Measurements from ENCODE around the gene CDS1.
"Not testable (repeated sequence)": the region's sequence is repeated elsewhere in the genome, so short reads cannot be mapped to it uniquely, and the experiment has no call there.

Gene CDS1

DNA sequence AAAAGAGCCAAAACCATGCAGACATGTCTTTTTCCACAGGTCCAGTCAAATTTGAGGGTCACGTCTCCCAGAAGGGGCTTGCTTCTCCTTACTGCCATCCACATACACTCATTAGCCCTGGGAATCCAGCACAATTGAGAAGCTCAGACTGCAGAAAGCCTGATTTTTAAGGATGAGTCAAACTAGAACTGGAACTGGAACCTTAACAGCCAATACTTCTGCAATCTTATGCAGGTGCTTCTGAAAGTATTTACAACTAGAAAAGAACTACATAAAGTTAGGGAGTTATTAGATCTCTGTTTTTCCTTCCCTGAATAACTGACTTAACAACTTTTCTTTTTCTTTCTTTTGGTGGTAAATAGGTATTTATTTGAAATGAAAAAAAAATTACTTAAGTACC, 86.3 kb downstream of the CDS1 start:
- DNase-seq (ENCODE audit: low spot score) (no peak), FAIRE-seq (no peak)

DNA sequence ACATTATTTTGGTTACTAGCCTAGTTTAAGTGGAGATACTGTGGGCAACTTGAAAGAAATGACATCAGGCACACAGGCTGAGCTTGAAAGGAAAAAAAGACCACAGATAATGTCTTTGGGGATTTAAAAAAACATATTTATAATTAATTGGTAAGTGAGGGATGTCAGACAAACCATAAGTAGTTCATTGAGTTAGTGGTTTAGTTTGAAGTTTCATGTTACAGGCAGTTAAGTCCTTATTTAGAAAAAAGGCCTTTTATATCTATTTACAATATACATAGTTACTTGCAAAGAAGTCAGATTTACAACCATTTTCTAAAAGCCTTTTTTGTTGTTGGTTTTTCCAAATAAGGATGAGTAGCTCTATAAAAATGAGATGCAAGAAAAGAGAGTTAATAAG, 89.2 kb downstream of the CDS1 start:
- FAIRE-seq (no peak), DNase-seq (ENCODE audit: low spot score) (no peak)

DNA sequence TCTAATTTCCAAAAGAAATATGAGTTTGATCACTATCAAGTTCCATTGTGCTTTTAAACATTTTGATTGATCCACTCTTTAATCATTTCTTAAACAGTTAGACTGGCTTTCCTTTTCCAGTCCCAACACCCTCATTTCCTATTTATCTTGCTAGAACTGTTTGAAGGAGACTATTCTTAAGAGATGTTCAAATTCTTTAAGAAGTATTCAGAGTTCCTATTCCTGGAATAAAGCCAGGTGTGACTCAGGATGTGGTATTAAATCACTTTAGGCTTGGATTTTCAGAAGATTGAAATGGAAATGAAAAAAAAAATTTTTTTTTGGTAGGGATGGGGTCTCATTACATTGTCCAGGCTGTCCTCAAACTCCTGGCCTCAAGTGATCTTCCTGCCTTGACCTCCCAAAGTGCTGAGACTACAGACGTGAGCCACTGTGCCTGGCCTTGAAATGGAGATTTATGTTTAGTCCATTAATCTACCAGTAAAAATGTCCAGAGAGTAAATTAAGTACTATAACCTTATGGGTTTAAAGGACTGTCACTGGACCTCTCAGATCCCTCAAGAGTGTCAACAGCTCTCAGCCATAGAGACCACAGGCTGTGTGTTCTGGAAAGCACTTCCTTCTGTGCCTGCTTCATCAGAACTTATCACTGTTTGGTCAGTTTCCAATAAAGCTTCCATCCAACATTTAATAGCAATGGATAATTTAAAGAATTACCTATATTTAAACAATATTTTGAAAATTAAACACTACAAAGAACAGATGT, 90.7 kb downstream of the CDS1 start:
- DNase-seq (ENCODE audit: low spot score) (peak; percentile 50), FAIRE-seq (peak; percentile 50)

DNA sequence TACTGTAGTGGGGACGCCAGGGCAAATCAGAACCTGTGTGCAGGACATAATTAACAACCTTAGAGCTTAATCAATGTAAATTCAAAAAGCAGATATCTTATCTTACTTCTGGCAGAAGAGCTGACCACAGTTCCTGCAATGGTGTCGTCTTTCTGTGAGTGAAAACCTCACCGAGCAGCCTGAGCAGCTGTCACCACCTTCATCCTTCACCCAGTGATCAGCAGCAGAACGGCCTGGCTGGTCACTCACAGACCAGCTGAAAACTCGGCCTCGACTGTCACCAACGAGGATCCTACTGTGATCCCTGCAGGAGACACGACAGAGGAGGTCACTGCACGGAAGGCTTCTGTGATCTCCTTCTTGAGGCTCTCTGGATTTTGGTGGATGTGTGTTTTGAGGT, 94.2 kb downstream of the CDS1 start:
- no peak for DNase-seq (ENCODE audit: low spot score)
- no peak for FAIRE-seq

DNA sequence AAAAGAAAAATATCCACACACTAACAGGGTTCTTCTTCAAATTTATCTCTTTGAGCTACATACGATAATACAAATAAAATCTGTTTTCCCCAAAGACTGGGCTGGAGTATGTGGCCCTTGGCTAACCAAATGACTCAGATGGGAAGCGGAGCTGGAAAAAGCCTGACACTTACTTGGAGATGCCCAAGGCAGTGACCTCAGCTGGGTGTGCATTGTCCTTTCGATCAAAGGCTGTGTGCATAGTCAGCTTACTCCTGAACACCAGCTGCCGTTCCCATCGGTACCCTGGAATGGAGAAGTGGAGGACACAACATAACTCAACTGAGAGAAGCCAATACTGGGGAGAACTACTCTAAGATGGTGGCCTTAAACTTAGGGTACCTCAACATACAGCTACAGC, 95.1 kb downstream of the CDS1 start:
- DNase-seq (ENCODE audit: low spot score): no peak
- FAIRE-seq: no peak

DNA sequence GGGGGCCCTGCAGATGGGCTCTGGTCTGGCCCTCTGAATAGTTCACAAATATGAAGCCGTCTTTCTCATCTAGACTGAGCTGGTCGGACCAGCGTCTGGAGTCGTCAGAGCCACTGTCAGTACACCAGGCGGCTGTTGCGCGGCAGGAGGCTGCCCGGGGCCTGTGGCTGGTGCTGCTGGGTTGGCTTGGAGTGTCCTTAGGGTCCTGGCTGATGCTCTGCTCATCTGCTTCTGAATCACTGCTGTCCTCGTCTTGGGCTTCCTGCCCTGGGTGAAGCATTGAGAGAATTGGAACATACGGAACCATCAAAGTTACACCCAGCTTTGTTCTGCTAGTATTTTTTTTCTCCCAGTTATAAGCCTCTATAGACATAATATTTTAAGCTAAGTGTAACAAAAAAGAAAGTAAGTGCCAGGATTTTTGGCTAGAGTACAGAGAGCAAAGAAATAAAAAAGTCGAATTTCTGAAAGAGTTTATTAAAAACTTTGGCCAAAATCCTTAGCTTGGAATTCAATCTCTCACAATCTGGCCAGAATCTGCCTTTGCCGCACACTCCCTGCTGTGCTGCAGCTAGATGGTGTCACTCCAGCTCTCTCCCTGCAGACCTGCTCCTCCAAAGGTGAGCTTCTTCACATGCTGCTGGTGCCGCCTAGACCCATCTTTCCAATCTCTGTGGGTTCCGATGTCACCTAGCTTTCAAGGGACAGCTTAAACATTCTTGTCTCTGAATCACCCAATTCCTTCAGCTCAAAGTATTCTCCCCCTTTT, 96.2 kb downstream of the CDS1 start:
- DNase-seq (ENCODE audit: low spot score) (no peak), FAIRE-seq (no peak)

DNA sequence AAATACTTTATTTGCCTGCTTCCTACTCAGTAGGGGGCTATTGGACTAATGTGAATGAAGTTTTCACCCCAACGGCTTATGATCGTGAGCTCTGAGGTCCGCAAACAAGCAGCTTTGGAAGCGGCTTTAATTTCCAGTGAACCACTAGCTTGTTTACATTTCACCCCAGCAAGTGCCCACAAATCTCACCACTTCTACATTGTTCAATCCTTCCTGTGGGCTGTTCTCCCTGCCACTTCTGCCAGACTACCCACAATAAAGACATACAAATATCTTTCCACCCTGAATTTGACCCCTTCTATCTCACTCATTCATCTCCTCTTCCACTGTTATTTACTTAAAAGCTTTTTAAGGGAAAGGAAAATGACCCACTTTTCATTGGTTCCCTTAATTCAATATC, 98.0 kb downstream of the CDS1 start:
- no peak for DNase-seq (ENCODE audit: low spot score)

DNA sequence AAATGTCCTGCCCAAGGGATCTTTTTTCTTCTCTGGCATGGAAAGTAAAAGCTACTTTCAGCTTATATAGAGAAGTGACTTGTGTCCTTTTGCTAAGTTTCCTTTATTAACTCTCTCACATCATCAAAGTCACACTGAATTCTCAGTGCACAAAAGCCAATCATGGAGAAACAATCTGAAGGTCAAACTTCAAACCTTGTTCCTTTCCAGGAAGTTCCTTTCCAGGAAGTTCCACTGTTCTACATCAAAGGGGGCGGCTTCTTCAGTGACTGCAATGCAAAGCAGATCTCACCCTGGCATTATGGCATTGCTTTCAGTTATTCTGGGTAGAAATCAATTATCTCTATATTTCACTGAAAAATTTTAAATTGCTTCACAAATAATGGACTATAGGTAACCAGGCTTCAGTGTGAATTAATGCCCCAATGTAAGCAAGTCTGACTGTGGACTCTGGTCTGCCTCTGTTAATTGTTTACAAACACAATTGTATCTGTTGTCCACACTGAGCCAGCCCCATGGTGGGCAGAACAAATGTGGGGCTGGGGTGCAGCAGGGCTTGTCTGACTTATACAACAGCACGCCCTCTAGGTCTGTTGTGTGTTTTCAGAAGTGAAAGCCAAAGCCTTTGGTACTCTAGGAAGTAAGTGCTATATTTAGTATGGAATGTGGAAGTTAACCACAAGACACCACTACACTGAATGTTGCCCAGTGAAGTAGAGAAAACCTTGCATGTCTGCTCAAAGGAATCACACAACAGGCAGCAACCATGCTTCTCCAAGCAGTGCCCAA, 98.8 kb downstream of the CDS1 start:
- DNase-seq (ENCODE audit: low spot score) (peak; percentile 64), FAIRE-seq (peak; percentile 70)

More for the DNA sequence above, 98.0 kb downstream of the CDS1 start:
- no peak for FAIRE-seq

DNA sequence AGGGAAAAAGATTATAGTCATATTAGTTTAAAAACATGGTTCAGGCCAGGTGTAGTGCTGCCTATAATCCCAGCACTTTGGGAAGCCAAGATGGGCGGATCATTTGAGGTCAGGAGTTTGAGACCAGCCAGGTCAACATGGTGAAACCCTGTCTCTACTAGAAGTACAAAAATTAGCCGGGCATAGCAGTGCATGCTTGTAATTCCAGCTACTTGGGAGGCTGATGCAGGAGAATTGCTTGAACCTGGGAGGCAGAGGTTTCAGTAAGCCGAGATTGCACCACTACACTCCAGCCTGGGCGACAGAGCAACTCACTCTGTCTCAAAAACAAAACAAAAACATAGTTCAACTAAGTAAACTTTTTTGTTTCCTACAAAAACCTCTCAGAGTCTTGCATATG, 99.7 kb downstream of the CDS1 start:
- DNase-seq (ENCODE audit: low spot score); FAIRE-seq: not testable (repeated sequence)

DNA sequence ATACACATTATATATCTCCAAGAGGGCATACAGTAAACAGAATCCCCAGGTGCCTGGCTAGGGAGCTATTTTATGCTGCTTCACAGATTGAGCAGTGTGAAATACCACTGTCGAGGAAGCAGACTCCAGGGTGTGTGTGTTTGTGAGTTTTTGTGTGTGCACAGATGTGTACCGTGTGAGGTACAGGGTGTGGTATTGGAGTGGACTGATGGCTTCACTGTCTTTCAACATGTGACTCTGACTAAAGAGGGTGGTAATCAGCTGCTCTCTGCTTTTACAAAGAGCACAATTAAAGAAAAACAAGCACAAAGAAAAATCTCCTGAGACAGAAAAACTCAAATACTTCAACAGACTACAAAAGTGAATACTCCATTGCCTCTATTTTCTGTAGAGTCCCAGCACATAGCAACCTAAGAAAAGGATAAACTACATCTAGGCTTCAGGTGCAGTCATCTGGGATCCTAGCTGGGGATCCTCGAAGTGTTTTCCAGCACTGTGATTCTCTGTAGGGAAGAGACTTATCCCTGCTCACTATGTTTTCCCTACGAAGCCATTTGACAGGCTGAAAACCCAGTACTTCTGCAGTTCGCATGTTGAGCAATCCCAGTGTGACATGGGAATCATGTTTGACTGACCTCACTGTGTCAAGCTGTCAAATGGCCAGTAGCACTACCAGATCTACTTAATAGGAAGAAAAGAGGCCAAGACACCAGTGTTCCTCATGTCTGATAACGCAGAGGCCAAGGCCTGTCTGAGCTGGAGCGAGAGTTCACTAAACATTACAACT, 100.3 kb downstream of the CDS1 start:
- no peak for FAIRE-seq

DNA sequence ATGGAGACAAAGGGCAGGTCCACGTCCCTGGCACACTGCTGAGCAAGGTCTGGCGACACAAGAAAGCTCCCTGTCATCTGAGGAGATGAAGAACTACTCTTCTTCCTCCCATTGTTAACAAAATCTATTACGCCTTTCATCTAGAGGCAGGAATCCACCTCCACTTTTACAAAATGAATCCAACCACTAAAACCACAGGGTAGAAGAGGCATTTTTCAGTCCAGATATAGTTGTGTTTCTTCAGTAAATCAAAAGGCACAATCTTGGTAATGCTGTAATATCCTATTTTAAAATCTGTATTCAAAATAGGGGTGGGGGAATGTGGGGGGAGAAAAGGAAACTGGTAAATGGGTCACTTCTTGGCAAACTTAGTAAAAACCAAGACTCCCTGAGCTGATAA, 101.4 kb downstream of the CDS1 start:
- FAIRE-seq (no peak), DNase-seq (ENCODE audit: low spot score) (no peak)

More for the DNA sequence above, 100.3 kb downstream of the CDS1 start:
- no peak for DNase-seq (ENCODE audit: low spot score)

DNA sequence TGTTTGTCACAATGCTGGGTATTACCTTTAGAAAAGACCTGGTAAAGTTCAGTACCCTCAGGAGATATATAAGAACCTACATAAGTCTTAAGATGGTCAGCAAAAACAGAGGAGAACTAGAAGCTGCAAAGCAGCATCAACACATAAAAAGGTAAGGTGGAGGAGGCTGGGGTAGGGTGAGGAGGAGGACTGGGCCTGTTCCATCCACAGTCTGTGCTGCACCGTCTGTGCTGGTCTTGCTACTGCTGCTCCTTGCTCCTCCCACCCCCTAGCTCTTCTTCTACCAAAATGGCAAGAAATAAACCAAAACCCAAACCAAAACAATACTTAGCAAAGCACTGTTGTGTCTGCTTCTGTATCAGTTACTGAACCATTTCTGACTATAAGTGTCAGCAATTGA, 102.2 kb downstream of the CDS1 start:
- no peak for DNase-seq (ENCODE audit: low spot score)
- no peak for FAIRE-seq

DNA sequence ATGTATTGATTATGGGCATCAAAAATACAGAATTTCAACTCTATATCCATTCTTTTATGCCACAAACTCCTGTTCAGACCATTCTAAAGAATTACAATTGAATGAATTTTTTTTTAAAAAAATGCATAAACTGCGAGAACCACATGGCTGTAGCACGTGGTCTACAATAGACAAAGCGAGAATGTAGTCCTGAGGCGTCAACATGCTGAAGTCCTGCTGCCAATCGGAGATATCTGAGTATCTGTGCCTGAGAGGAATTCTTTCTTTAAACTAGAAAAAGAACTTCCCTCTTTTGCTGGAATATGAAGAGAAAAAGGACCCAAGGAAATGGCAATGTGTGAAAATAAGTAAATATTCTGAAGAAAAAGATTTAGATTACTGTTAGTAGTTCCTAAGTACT, 105.7 kb downstream of the CDS1 start:
- DNase-seq (ENCODE audit: low spot score): no peak
- FAIRE-seq: no peak

DNA sequence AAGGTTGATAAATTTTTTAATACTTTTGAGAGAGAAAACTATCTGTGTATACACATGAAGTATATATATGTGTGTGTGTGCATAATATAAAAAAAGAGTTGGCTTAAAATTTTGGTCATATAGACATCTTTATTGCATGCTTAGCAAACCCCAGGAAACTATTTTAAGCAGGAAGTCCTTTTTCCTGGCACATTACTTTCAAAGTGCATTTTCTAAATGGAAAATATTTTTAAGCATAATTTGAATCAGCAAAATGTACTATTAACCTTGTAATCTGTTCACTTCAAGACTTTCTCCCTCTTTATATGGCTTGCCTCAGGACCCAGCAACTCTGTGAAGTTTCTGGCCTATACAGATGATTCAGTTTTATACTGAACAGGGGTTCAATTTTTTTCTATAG, 106.3 kb downstream of the CDS1 start:
- FAIRE-seq (no peak), DNase-seq (ENCODE audit: low spot score) (no peak)

DNA sequence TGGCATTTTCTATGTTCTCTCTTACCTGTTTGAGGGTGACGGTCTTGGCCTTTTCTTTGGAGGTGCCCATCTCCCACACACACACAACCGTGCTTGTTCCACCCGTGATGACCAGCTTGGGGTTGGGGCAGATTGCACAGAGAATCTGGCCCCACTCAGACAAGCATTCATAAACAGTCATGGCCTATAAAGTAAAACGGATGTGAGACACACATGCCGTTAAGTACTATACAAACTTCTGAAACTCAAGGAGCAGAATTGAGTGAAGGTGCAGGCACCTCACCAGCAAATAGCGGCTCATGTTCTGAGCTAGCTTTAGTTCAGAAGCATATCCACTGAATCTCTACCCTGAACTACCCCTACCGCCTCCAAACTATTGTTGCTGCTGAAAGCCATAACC, 107.6 kb downstream of the CDS1 start:
- no peak for DNase-seq (ENCODE audit: low spot score)
- peak; percentile 40 for FAIRE-seq

DNA sequence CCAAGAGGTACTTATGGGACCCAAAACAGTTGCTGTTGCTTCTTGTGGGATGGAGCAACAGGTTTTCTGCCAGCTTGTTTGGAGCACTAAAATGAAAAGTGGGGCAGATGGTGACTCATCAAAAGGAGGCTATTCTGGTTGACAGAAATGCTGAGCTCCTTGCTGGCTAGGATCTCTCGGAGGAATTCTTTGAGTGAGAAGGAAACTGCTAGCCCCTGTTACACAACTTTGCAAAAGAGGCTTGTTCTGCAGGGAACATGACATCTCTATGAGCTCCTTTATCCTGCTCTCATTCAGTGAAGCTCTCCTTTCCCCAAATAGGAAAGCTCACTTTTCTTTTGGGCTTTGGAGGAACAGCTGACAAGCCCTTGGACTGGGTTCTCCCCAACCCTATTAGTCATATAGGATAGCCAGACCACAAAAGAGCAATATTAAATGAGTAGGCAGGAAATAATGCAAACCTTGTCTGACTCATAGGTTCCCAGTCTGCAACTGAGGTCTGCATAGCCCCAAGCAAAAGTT, 108.3 kb downstream of the CDS1 start:
- DNase-seq (ENCODE audit: low spot score) (peak; percentile 84), FAIRE-seq (peak; percentile 23)

DNA sequence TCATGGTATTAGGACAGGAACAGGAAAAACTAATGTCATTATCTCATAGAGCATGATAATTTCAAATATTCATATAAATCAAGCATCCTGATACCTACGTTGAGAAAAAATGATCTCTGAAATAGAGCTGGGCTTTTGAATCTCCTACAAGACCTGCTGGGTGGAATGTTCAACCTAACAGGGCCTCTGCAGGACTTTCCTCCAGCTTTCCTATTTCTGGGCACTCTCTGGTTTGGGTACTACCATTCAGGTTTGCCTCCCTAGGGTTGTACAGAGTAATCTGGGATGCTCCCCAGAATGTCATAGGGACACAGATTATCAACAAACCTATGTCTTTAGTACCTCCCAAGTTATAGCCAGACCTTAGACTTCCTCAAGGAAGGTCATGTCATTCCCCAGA, 108.9 kb downstream of the CDS1 start:
- FAIRE-seq (no peak), DNase-seq (ENCODE audit: low spot score) (peak; percentile 14)

DNA sequence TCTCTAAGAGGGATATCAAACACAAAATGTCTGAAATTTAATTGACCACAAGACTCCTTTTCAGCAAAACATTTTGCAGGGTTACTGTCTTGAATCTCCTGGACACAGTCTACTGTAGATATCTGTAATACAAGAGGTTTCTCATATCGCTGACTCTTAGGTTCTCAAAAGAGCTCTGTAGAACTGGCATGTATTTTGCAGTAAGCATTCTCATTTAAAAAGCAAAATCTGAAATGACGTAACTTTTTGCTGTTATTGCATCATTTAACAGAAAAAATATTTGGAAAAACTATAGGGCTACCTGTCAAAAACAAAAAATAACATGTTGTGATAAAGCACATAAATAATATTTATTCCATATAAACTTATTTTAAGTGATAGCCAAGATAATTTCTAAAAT, 114.2 kb downstream of the CDS1 start:
- no peak for FAIRE-seq
- no peak for DNase-seq (ENCODE audit: low spot score)

DNA sequence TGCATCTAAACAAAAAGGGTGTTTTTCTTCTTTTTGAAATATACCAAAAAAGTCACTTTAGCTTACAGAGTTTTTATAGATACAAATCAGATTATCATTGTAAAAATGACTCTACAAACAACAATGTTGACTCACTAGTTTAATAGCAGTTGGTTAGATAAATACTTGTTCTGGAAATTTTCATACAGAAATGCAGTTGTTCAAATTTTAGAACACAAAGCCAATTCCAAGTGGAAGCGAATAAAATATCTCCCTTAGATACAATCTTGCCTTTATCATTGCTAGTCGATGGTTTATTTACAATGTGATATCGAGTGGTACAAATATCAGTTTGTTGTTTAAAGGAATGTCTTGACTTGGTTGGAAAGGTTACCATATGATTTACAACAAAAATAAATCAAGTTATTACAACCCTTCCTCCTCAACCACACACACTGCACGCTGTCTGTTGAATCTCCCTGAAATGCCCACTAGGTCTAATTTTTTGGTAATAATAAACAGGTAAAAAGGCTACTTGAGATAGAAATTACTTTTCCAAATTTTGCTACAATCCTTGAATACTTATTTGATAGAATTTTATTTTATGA, 114.8 kb downstream of the CDS1 start:
- FAIRE-seq: no peak
- DNase-seq (ENCODE audit: low spot score): no peak

DNA sequence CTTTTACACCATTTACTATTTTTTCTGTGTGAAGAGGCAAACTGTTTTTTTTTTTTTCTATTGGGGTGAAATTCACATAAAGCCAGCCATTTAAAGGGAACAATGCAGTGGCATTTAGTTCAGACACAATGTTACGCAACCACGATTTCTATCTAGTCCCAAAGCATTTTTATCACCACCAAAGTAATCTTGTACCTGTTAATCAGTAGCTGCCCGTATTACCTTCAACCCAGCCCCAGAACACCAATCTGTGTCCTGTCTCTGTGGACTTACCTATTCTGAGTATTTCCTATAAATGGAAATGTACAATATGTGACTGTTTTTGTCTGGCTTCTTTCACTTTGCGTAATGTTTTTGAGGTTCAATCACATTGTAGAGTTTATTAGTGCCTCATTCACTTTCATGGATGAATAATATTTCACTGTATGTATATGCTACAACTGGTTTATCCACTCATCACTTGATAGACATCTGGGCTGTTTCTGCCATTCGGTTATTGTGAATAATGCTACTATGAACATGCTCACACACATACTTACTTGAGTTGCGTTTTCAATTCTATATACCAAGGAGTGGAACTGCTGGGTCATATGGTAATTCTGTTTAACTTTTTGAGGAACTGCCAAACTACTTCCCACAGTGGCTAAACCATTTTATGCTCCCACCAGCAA, 116.2 kb downstream of the CDS1 start:
- no peak for FAIRE-seq
- DNase-seq (ENCODE audit: low spot score): no peak
